Measurements from ENCODE around the gene DPP10.
A peak's percentile ranks its signal among the peaks of the same experiment; 100 is the strongest.

Gene DPP10

DNA sequence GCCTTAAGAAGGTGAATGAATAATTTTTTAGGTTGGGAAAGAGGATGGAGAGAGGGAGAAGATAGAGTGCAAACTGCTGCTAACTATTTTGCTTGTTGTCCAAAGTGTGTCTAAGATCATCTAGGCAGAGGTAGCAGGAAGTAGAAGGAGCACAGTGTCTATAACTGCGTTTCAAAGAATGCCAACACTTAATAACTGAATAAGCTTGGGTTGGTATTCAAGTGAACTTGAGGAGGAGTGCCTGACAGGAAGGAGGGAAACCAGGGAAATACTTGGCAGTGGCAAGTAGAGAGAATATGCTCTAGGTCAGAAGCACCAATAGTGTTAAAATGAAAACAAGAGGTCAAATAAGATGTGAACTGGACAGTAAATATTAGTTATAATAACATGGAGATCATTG, 155.9 kb downstream of the DPP10 start:
- no peaks in the 10 kb centered on the region for H3K27me3 Mint-ChIP-seq (ENCODE audit: low read depth)
- no peaks in the 10 kb centered on the region for H3K4me1 Mint-ChIP-seq (ENCODE audit: low read depth)
- H3K36me3 Mint-ChIP-seq (ENCODE audit: low read depth) = no peaks in the 10 kb centered on the region
- no peak overlapping the region for H3K4me3 Mint-ChIP-seq
- no peaks in the 10 kb centered on the region for H3K9me3 Mint-ChIP-seq
- no peak overlapping the region for H3K27ac Mint-ChIP-seq

DNA sequence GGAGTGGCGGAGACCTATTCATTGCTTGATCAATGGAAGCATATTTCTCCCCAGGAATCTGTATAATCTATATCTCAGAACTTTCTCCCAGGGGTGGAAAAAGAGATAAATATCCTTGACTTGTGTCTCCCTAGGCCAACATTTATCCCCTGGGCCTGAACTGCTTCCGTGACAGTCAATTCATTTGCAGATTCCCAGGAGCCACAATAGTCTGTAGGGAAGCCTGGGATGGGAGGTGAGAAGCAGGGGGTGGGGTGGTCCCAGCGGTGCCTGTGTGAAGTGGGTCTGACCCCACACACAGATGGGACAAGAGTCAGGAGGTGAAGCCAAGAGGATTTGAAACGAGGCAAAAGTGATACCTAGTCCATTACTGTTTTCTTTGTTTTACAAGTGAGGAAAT, 166.8 kb downstream of the DPP10 start:
- Mint-ChIP-seq H3K9me3 (peaks cover 2% of the 10 kb centered on the region), H3K27me3 (ENCODE audit: low read depth) (no peaks in the 10 kb centered on the region), H3K27ac (no peak overlapping the region), H3K4me1 (ENCODE audit: low read depth) (no peaks in the 10 kb centered on the region), H3K36me3 (ENCODE audit: low read depth) (no peaks in the 10 kb centered on the region), H3K4me3 (no peak overlapping the region)

GRCh38 chr2:114609801-114610200, 167.4 kb downstream of the DPP10 start:
- Mint-ChIP-seq H3K4me3 (no peak overlapping the region), H3K36me3 (ENCODE audit: low read depth) (no peaks in the 10 kb centered on the region), H3K4me1 (ENCODE audit: low read depth) (no peaks in the 10 kb centered on the region), H3K9me3 (peaks cover 4% of the 10 kb centered on the region), H3K27me3 (ENCODE audit: low read depth) (no peaks in the 10 kb centered on the region), H3K27ac (no peak overlapping the region)

- Mint-ChIP-seq H3K27me3 (ENCODE audit: low read depth) (no peaks in the 10 kb centered on the region), H3K9me3 (peaks cover 4% of the 10 kb centered on the region), H3K4me3 (no peak overlapping the region)
These were observed 168.2 kb downstream of the DPP10 start for GRCh38 chr2:114610677-114611076.

DNA sequence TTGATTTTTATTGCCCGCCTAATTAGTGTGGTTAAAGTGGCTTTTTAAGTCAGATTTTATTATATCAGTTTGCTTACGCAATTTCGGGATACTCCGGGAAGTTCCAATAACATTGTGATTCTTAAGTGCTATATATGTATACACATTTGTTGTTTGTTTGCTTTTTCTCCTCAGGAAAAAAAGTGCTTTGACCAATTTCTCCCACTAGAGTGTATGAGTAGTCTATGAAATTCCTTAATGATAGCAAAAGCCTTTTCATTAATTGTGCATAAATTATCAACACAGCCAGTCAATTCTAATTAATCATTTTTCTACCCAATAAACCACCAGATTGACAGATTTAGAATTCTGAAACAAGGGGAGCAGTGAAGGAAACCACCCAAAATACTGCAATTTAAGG, 172.2 kb downstream of the DPP10 start:
- peaks cover 4% of the 10 kb centered on the region for H3K9me3 Mint-ChIP-seq
- no peaks in the 10 kb centered on the region for H3K4me1 Mint-ChIP-seq (ENCODE audit: low read depth)
- H3K4me3 Mint-ChIP-seq = no peak overlapping the region
- H3K36me3 Mint-ChIP-seq (ENCODE audit: low read depth) = no peaks in the 10 kb centered on the region
- no peak overlapping the region for H3K27ac Mint-ChIP-seq
- no peaks in the 10 kb centered on the region for H3K27me3 Mint-ChIP-seq (ENCODE audit: low read depth)

More at GRCh38 chr2:114610677-114611076, 168.2 kb downstream of the DPP10 start:
- no peak overlapping the region for H3K27ac Mint-ChIP-seq
- H3K36me3 Mint-ChIP-seq (ENCODE audit: low read depth) = no peaks in the 10 kb centered on the region
- no peaks in the 10 kb centered on the region for H3K4me1 Mint-ChIP-seq (ENCODE audit: low read depth)

DNA sequence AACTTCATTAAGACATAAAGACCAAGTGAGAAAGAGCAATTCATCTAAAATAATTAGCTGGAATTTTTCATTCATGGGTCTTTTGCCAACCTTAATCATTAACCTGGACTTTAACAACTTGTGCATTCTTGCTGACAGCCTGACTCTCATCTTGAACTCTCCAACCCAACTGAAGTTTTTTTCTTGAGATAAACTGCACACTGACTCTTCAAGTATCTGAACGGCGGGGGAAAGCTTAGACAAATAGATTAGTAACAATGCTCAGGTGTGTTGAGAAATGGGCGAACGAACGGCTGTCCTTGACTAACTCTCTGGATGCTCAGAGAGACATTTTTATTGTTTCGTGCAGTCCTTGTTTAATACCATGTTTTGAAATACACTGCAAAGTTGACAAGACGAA, 186.0 kb downstream of the DPP10 start:
- H3K27me3 Mint-ChIP-seq (ENCODE audit: low read depth) = no peaks in the 10 kb centered on the region
- H3K4me1 Mint-ChIP-seq (ENCODE audit: low read depth) = no peaks in the 10 kb centered on the region
- no peak overlapping the region for H3K27ac Mint-ChIP-seq
- H3K36me3 Mint-ChIP-seq (ENCODE audit: low read depth) = no peaks in the 10 kb centered on the region
- no peaks in the 10 kb centered on the region for H3K9me3 Mint-ChIP-seq
- no peak overlapping the region for H3K4me3 Mint-ChIP-seq

GRCh38 chr2:114631146-114631545, 188.7 kb downstream of the DPP10 start:
- Mint-ChIP-seq H3K27me3 (ENCODE audit: low read depth) (no peaks in the 10 kb centered on the region), H3K4me1 (ENCODE audit: low read depth) (no peaks in the 10 kb centered on the region), H3K36me3 (ENCODE audit: low read depth) (no peaks in the 10 kb centered on the region), H3K4me3 (no peak overlapping the region), H3K9me3 (no peaks in the 10 kb centered on the region), H3K27ac (no peak overlapping the region)

DNA sequence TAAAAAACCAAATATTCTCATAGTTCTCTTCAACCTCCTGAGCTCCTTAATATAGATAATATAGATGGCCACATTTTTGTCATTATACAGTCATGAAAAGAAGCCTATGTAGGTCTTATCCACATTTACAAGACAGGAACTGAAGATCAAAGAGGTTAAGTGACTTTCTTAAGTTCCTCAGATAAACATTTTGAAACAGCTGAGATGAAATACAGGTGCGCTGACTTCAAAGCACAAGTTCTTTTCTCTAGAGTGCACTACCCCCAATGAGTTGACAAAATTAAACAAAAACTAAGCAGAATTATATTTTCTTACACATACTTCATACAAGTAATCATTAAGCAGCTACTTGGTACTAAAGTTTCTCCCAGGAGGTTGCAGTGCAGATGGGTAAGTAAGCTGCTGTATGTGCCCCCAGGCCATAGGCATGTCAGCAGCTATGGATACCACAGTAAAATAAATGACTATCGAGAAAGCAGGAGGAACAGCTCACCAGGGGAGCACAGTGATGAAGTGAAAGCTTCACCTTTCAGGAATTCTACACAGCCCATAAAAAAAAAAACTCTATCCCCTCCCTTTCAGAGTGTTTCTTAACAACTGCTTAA, 199.8 kb downstream of the DPP10 start:
- Mint-ChIP-seq H3K4me3 (no peak overlapping the region), H3K27me3 (ENCODE audit: low read depth) (no peaks in the 10 kb centered on the region), H3K9me3 (no peaks in the 10 kb centered on the region), H3K4me1 (ENCODE audit: low read depth) (no peaks in the 10 kb centered on the region), H3K27ac (no peak overlapping the region), H3K36me3 (ENCODE audit: low read depth) (no peaks in the 10 kb centered on the region)

DNA sequence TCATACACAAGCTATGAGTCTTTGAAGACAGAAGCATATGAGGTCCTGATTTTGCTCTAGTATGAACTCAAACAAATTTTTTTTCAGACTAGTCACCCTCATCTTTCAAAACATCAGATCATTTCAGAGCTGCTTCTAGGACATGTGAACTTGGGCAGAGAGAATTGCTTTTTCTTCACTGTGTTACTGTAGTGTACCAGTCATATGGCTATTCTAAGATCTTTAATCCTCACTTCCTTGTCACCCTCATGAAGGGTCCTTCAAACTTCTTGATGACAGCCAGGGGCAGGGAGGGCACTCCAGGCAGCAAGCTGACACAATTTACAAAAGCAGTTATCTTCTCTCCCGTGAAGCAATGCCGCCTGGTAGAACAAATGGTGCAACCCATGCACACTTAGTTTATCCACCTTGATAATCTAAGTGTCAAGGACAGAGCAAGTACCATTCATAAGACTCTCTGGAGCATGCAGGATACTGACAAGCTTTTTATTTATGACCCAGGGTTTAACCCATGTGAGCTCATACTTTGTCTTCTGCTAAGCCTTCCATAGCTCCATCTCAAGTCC, 200.6 kb downstream of the DPP10 start:
- H3K36me3 Mint-ChIP-seq (ENCODE audit: low read depth) = no peaks in the 10 kb centered on the region
- no peaks in the 10 kb centered on the region for H3K27me3 Mint-ChIP-seq (ENCODE audit: low read depth)
- H3K27ac Mint-ChIP-seq = no peak overlapping the region
- H3K4me1 Mint-ChIP-seq (ENCODE audit: low read depth) = no peaks in the 10 kb centered on the region
- H3K4me3 Mint-ChIP-seq = no peak overlapping the region
- no peaks in the 10 kb centered on the region for H3K9me3 Mint-ChIP-seq

- H3K9me3 Mint-ChIP-seq = no peaks in the 10 kb centered on the region
- no peaks in the 10 kb centered on the region for H3K27me3 Mint-ChIP-seq (ENCODE audit: low read depth)
- no peak overlapping the region for H3K27ac Mint-ChIP-seq
- no peaks in the 10 kb centered on the region for H3K36me3 Mint-ChIP-seq (ENCODE audit: low read depth)
- no peak overlapping the region for H3K4me3 Mint-ChIP-seq
- H3K4me1 Mint-ChIP-seq (ENCODE audit: low read depth) = no peaks in the 10 kb centered on the region
These were observed 209.5 kb downstream of the DPP10 start for GRCh38 chr2:114651933-114652332.

DNA sequence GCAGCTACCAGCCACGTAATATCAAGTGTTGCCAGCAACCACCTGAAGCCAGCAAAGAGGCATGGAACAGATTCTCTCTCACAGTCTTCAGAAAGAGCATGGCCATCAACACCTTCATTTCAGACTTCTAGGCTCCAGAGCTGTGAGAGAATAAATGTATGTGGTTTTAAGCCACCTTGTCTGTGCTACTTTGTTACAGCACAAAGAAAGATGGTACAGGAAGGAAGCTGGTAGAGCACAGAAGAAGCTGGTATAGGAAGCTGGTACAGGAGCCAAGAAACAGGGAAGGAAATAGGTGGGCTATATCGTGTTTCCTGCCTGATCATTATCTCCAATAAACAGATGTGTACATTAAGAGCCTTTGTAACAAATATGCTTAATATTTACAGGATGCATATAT, 217.4 kb downstream of the DPP10 start:
- Mint-ChIP-seq H3K4me1 (ENCODE audit: low read depth) (no peaks in the 10 kb centered on the region), H3K9me3 (no peaks in the 10 kb centered on the region), H3K27ac (no peak overlapping the region), H3K4me3 (no peak overlapping the region), H3K27me3 (ENCODE audit: low read depth) (peaks cover 7% of the 10 kb centered on the region), H3K36me3 (ENCODE audit: low read depth) (no peaks in the 10 kb centered on the region)

- Mint-ChIP-seq H3K27me3 (ENCODE audit: low read depth) (peaks cover 7% of the 10 kb centered on the region), H3K9me3 (no peaks in the 10 kb centered on the region), H3K27ac (no peak overlapping the region), H3K36me3 (ENCODE audit: low read depth) (no peaks in the 10 kb centered on the region), H3K4me3 (peak overlapping the region; percentile 69), H3K4me1 (ENCODE audit: low read depth) (no peaks in the 10 kb centered on the region)
These were observed 219.8 kb downstream of the DPP10 start for GRCh38 chr2:114661971-114662939.

- Mint-ChIP-seq H3K9me3 (no peaks in the 10 kb centered on the region), H3K27ac (no peak overlapping the region), H3K4me3 (no peak overlapping the region)
These were observed 226.0 kb downstream of the DPP10 start for GRCh38 chr2:114668415-114668814.

DNA sequence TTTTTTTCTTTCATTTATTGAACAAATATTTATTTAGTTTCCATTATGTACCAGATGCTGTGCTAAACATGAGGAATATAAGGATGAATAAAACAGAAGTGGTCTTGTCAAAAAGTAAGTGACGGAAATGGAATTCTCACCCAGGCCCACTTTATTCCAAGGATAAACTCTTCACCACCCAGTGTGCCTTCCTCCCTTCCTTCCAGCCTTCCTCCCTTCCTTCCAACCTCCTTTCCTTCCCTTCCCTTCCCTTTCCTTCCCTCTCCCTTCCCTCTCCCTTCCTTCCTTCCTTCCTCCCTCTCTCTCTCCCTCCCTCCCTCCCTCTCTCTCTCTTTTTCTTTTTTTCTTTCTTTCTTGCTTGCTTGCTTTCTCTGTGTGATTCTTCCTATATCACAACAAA, 240.8 kb downstream of the DPP10 start:
- no peak overlapping the region for H3K27ac Mint-ChIP-seq
- no peaks in the 10 kb centered on the region for H3K4me1 Mint-ChIP-seq (ENCODE audit: low read depth)
- no peak overlapping the region for H3K4me3 Mint-ChIP-seq
- no peaks in the 10 kb centered on the region for H3K36me3 Mint-ChIP-seq (ENCODE audit: low read depth)
- H3K9me3 Mint-ChIP-seq = no peaks in the 10 kb centered on the region
- H3K27me3 Mint-ChIP-seq (ENCODE audit: low read depth) = no peaks in the 10 kb centered on the region

More at GRCh38 chr2:114668415-114668814, 226.0 kb downstream of the DPP10 start:
- H3K36me3 Mint-ChIP-seq (ENCODE audit: low read depth) = no peaks in the 10 kb centered on the region
- H3K4me1 Mint-ChIP-seq (ENCODE audit: low read depth) = no peaks in the 10 kb centered on the region
- no peaks in the 10 kb centered on the region for H3K27me3 Mint-ChIP-seq (ENCODE audit: low read depth)

DNA sequence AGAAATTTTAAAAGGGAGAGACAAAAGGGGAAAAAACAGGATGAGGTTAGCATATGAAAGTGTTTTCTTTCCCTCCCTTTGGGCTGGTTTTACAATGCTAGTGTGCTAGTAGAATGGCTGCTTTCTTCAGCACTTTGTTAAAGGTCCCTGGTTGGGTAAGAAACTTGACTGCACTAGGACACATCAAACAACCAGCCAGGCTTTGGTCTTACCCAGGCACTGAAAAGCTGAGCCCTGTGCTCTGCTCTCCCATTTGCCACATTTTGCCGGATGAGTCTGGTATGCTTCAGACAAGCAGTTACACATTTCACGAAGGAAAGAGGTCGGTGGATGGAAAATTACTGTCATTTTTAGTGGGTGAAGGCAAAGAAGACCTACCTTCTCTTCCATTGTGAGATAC, 242.0 kb downstream of the DPP10 start:
- Mint-ChIP-seq H3K4me3 (no peak overlapping the region), H3K9me3 (no peaks in the 10 kb centered on the region), H3K27ac (no peak overlapping the region), H3K4me1 (ENCODE audit: low read depth) (no peaks in the 10 kb centered on the region), H3K36me3 (ENCODE audit: low read depth) (no peaks in the 10 kb centered on the region), H3K27me3 (ENCODE audit: low read depth) (no peaks in the 10 kb centered on the region)
